SK-N-SH treated with all-trans-retinoic acid at 6 μM for 48 hours (cell line): Measurements from ENCODE around the gene VWA3A.

Experiments
- ATAC-seq: fragments of 200-7000 bp; cut with Tn5 transposase; 3 replicates; pipeline ENCODE4 v1.9.1; 2020; ENCODE audit warnings: mild to moderate bottlenecking, moderate library complexity
- ARNTL ChIP-seq: fragments of 450-650 bp; formaldehyde crosslinking; IDR thresholded peaks from 2 replicates; pipeline ENCODE4 v1.5.0; 2020; ENCODE audit warnings: low read depth, mild to moderate bottlenecking, moderate library complexity, borderline replicate concordance
- BACH2 ChIP-seq: fragments of 250-450 bp; sonication (Bioruptor Pico); IDR thresholded peaks from 2 replicates; pipeline ENCODE4 v1.9.0; 2021; ENCODE audit warnings: mild to moderate bottlenecking, borderline replicate concordance
- CREB5 ChIP-seq: fragments of 250-450 bp; sonication (Bioruptor Pico); IDR thresholded peaks from 2 replicates; pipeline ENCODE4 v1.5.1; 2020; ENCODE audit warnings: low read depth, mild to moderate bottlenecking, moderate library complexity
- CSDC2 ChIP-seq: fragments of 250-450 bp; sonication (Bioruptor Pico); IDR thresholded peaks from 2 replicates; pipeline ENCODE4 v1.5.0; 2020; ENCODE audit warnings: mild to moderate bottlenecking, moderate library complexity
- CSRNP3 ChIP-seq: fragments of 250-450 bp; sonication (Bioruptor Pico); IDR thresholded peaks from 2 replicates; pipeline ENCODE4 v1.5.1; 2021; ENCODE audit warnings: mild to moderate bottlenecking, moderate library complexity
- ESRRG ChIP-seq: fragments of 250-450 bp; sonication (Bioruptor Pico); IDR thresholded peaks from 2 replicates; pipeline ENCODE4 v1.6.1; 2021; ENCODE audit warnings: mild to moderate bottlenecking
- ISL1 ChIP-seq: fragments of 250-450 bp; sonication (Bioruptor Pico); IDR thresholded peaks from 2 replicates; pipeline ENCODE4 v2.1.2; 2022; ENCODE audit warnings: mild to moderate bottlenecking, moderate library complexity
- OSR1 ChIP-seq: fragments of 250-450 bp; sonication (Bioruptor Pico); IDR thresholded peaks from 2 replicates; pipeline ENCODE4 v1.8.0; 2022; ENCODE audit warnings: moderate library complexity, mild to moderate bottlenecking, inconsistent platforms
- PATZ1 ChIP-seq: fragments of 250-450 bp; sonication (Bioruptor Pico); IDR thresholded peaks from 2 replicates; pipeline ENCODE4 v1.8.0; 2020; ENCODE audit warnings: mild to moderate bottlenecking, moderate library complexity, borderline replicate concordance
- POU6F1 ChIP-seq: fragments of 250-450 bp; sonication (Bioruptor Pico); IDR thresholded peaks from 2 replicates; pipeline ENCODE4 v1.8.0; 2021; ENCODE audit warnings: low read depth, mild to moderate bottlenecking, moderate library complexity, borderline replicate concordance
- PPARA ChIP-seq: fragments of 250-450 bp; sonication (Bioruptor Pico); IDR thresholded peaks from 2 replicates; pipeline ENCODE4 v1.5.0; 2020; ENCODE audit warnings: mild to moderate bottlenecking, borderline replicate concordance
- RARB ChIP-seq: fragments of 250-450 bp; sonication (Bioruptor Pico); IDR thresholded peaks from 2 replicates; pipeline ENCODE4 v1.8.0; 2021; ENCODE audit warnings: mild to moderate bottlenecking, moderate library complexity
- SNAI2 ChIP-seq: fragments of 250-450 bp; sonication (Bioruptor Pico); IDR thresholded peaks from 2 replicates; pipeline ENCODE4 v1.5.0; 2020; ENCODE audit warnings: mild to moderate bottlenecking, moderate library complexity
- TCF4 ChIP-seq: fragments of 250-450 bp; sonication (Bioruptor Pico); IDR thresholded peaks from 2 replicates; pipeline ENCODE4 v1.8.0; 2021; ENCODE audit warnings: mild to moderate bottlenecking, moderate library complexity, borderline replicate concordance
- TOX ChIP-seq: fragments of 250-450 bp; sonication (Bioruptor Pico); IDR thresholded peaks from 2 replicates; pipeline ENCODE4 v1.8.0; 2021; ENCODE audit warnings: mild to moderate bottlenecking, moderate library complexity, borderline replicate concordance
- TSHZ2 ChIP-seq: fragments of 250-450 bp; sonication (Bioruptor Pico); IDR thresholded peaks from 2 replicates; pipeline ENCODE4 v1.5.0; 2020; ENCODE audit warnings: mild to moderate bottlenecking, moderate library complexity
- ZC3H10 ChIP-seq: fragments of 250-450 bp; sonication (Bioruptor Pico); IDR thresholded peaks from 2 replicates; pipeline ENCODE4 v1.5.1; 2021; ENCODE audit warnings: mild to moderate bottlenecking, moderate library complexity
- ZFP3 ChIP-seq: fragments of 250-450 bp; sonication (Bioruptor Pico); IDR thresholded peaks from 2 replicates; pipeline ENCODE4 v1.5.0; 2020; ENCODE audit warnings: mild to moderate bottlenecking, moderate library complexity
- ZFP30 ChIP-seq: fragments of 450-650 bp; formaldehyde crosslinking; IDR thresholded peaks from 2 replicates; pipeline ENCODE4 v1.5.0; 2022; ENCODE audit warnings: mild to moderate bottlenecking, moderate library complexity
- ZNF565 ChIP-seq: fragments of 450-650 bp; formaldehyde crosslinking; conservative IDR thresholded peaks from 2 replicates; pipeline ENCODE4 v1.5.0; 2020; ENCODE audit warnings: low read depth, mild to moderate bottlenecking, moderate library complexity
- ZNF70 ChIP-seq: fragments of 450-650 bp; formaldehyde crosslinking; IDR thresholded peaks from 2 replicates; pipeline ENCODE4 v1.5.0; 2020; ENCODE audit warnings: mild to moderate bottlenecking, moderate library complexity
- ZNF8 ChIP-seq: fragments of 450-650 bp; formaldehyde crosslinking; IDR thresholded peaks from 2 replicates; pipeline ENCODE4 v1.5.0; 2020; ENCODE audit warnings: mild to moderate bottlenecking, moderate library complexity

Gene VWA3A

GRCh38 chr16:22205577-22206012, 113.3 kb downstream of the VWA3A start:
- ATAC-seq = no peak
- TF ChIP-seq SNAI2 (CRISPR knock-in tag) (no peak), TCF4 (CRISPR knock-in tag) (no peak), ZNF565 (no peak), PATZ1 (CRISPR knock-in tag) (no peak), TOX (CRISPR knock-in tag) (no peak), ZNF8 (CRISPR knock-in tag) (no peak), CSDC2 (CRISPR knock-in tag) (no peak), POU6F1 (CRISPR knock-in tag) (no peak), PPARA (no peak), CSRNP3 (no peak), ARNTL (CRISPR knock-in tag) (no peak), ISL1 (no peak), ZFP30 (CRISPR knock-in tag) (no peak), RARB (CRISPR knock-in tag) (no peak), CREB5 (no peak), BACH2 (CRISPR knock-in tag) (no peak), ZC3H10 (CRISPR knock-in tag) (no peak)

- peak; percentile 93 for ATAC-seq
- TF ChIP-seq OSR1 (CRISPR knock-in tag) (no peak), ZC3H10 (CRISPR knock-in tag) (no peak), TSHZ2 (peak; percentile 85), CSDC2 (CRISPR knock-in tag) (peak; percentile 79; the same call in 1 of the 2 replicates), CREB5 (no peak), ZFP30 (CRISPR knock-in tag) (no peak), PPARA (no peak), ARNTL (CRISPR knock-in tag) (peak; percentile 83; the same call in 1 of the 2 replicates), POU6F1 (CRISPR knock-in tag) (no peak), ESRRG (CRISPR knock-in tag) (no peak), PATZ1 (CRISPR knock-in tag) (no peak), ISL1 (no peak), ZFP3 (CRISPR knock-in tag) (peak; percentile 79), ZNF70 (CRISPR knock-in tag) (no peak), ZNF8 (CRISPR knock-in tag) (peak; percentile 24; the same call in 1 of the 2 replicates), CSRNP3 (no peak)
These were observed 113.9 kb downstream of the VWA3A start, which contains the start of gene EEF2K for GRCh38 chr16:22206013-22206841. EEF2K (plus strand) TSS chr16:22206278; CDS start chr16:22225730, 19,452 bp downstream.
